Measurements from ENCODE around the gene LDLRAD4.

- TF ChIP-seq, protein P1, sequence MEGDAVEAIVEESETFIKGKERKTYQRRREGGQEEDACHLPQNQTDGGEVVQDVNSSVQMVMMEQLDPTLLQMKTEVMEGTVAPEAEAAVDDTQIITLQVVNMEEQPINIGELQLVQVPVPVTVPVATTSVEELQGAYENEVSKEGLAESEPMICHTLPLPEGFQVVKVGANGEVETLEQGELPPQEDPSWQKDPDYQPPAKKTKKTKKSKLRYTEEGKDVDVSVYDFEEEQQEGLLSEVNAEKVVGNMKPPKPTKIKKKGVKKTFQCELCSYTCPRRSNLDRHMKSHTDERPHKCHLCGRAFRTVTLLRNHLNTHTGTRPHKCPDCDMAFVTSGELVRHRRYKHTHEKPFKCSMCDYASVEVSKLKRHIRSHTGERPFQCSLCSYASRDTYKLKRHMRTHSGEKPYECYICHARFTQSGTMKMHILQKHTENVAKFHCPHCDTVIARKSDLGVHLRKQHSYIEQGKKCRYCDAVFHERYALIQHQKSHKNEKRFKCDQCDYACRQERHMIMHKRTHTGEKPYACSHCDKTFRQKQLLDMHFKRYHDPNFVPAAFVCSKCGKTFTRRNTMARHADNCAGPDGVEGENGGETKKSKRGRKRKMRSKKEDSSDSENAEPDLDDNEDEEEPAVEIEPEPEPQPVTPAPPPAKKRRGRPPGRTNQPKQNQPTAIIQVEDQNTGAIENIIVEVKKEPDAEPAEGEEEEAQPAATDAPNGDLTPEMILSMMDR (conservative IDR thresholded peaks at IDR 0.05; ENCODE audit: low read depth, low read length) = no peak
- TF ChIP-seq EZH2 (IDR thresholded peaks at IDR 0.05; ENCODE audit: low read length, unreplicated experiment) (no peak), EZH2phosphoT487 (IDR thresholded peaks at IDR 0.05; ENCODE audit: borderline replicate concordance, low read length) (no peak)
Observed at GRCh38 chr18:13546638-13547037, 328.1 kb downstream of the LDLRAD4 start.
